Upper lobe of right lung (tissue), 1 donor: ENCODE results near the gene CEP135. TPM values are rescaled to one million over a fixed set of nuclear protein-coding genes. Genes with fewer than 3 reads are reported as not detected.
"Not testable (repeated sequence)": the region's sequence is repeated elsewhere in the genome, so short reads cannot be mapped to it uniquely, and the experiment has no call there.

Experiments used
- ATAC-seq: fragments of 200-7000 bp; cut with Tn5 transposase; one replicate; pipeline ENCODE4 v1.9.1; 2020; ENCODE audit warnings: mild to moderate bottlenecking, moderate library complexity
- DNase-seq: peaks from one replicate; pipeline ENCODE4 v3.0.0-alpha.2; 2020
- H3K27ac ChIP-seq: fragments of 200-600 bp; one replicate; pipeline ENCODE4 v1.8.0; 2022
- H3K27me3 ChIP-seq: fragments of 200-600 bp; one replicate; pipeline ENCODE4 v1.8.0; 2022; ENCODE audit warnings: mild to moderate bottlenecking
- H3K36me3 ChIP-seq: fragments of 200-600 bp; one replicate; pipeline ENCODE4 v1.8.0; 2022
- H3K4me1 ChIP-seq: fragments of 200-600 bp; one replicate; pipeline ENCODE4 v1.8.0; 2022
- H3K4me3 ChIP-seq: fragments of 200-600 bp; one replicate; pipeline ENCODE4 v1.8.0; 2022; ENCODE audit warnings: mild to moderate bottlenecking
- H3K9me3 ChIP-seq: fragments of 200-600 bp; one replicate; pipeline ENCODE4 v1.8.0; 2022
- intact Hi-C: fragments of 100-400 bp; cut with DNase I; formaldehyde crosslinking; loops from one replicate; pipeline ENCODE4 v1.11.0; 2022
- total RNA-seq: library from RNA; stranded (reverse); fragmentation: NEBNext Ultra II Directional; extraction: Animal tissue kit (Norgen Biotek cat#: 25700); gene quantifications from one replicate; pipeline ENCODE4 v1.2.1, GENCODE V29; 2021
- TF ChIP-seq, protein P1 (sequence below): fragments of 200-600 bp; IDR thresholded peaks from one replicate; pipeline ENCODE4 v1.8.0; 2022; ENCODE audit warnings: antibody characterized with exemption
- donor health status: DM: no; HTN: yes; CAD: no; lungs with severe emphysema.

Gene CEP135
- total RNA-seq, 1 donor from 2014 or later = 6.8 TPM

DNA sequence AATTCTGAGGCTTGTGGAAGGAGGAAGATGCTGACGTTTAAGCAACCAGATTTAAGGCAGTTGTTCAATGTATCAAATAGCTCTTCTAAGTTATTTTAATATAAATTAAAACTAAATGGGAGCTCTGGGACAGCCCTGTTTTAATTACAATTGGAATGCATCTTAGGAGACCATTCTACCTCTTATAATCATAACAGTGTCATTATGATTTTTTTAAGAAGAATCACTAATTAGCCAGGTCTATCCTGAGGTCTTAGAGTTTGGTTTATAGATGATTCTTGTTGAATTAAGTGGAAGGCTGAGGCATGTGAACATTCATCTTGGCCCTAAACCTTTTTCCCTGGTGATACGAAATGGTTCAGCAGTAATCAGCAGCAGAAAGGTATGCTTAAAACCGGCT lies 113.4 kb downstream of the CEP135 start:
- no peak for ATAC-seq
- intact Hi-C loops = no loop called here
- H3K27me3 ChIP-seq = no peaks in the 10 kb centered on the region
- H3K4me1 ChIP-seq = no peaks in the 10 kb centered on the region
- TF ChIP-seq, protein P1, sequence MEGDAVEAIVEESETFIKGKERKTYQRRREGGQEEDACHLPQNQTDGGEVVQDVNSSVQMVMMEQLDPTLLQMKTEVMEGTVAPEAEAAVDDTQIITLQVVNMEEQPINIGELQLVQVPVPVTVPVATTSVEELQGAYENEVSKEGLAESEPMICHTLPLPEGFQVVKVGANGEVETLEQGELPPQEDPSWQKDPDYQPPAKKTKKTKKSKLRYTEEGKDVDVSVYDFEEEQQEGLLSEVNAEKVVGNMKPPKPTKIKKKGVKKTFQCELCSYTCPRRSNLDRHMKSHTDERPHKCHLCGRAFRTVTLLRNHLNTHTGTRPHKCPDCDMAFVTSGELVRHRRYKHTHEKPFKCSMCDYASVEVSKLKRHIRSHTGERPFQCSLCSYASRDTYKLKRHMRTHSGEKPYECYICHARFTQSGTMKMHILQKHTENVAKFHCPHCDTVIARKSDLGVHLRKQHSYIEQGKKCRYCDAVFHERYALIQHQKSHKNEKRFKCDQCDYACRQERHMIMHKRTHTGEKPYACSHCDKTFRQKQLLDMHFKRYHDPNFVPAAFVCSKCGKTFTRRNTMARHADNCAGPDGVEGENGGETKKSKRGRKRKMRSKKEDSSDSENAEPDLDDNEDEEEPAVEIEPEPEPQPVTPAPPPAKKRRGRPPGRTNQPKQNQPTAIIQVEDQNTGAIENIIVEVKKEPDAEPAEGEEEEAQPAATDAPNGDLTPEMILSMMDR = no peak
- H3K4me3 ChIP-seq = no peak overlapping the region
- DNase-seq = no peak
- H3K9me3 ChIP-seq = no peaks in the 10 kb centered on the region
- H3K36me3 ChIP-seq = no peaks in the 10 kb centered on the region
- no peak overlapping the region for H3K27ac ChIP-seq

DNA sequence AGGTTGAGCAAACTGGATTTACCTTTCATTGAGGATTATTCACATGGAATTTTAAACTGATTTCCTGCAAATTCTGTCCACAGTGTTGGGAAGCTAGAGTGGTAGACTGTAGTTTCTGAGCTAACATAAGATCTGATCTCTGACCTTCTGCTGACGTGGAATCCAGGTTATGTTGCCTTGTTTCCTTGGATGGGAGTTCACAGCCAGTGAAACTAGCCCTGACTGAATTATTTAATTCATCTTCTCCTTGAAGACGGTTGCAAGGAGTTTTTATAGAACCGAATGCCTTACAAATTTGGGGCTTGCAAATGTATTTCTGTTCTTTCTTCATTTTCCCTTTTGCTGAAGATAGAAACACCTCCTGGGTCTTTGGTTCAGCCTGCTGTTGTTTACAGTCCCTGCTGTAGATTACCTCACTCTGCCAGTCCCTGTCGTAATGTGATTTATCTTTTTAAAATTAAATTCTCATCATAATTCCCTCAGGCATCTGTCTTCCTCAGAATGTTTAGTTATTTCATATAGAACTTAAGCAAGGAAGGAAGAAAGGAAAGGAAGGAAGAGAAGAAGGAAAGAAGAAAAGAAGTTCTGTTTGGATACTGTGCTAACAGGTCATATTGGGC lies 113.9 kb downstream of the CEP135 start:
- no peaks in the 10 kb centered on the region for H3K27me3 ChIP-seq
- TF ChIP-seq, protein P1 = no peak

DNA sequence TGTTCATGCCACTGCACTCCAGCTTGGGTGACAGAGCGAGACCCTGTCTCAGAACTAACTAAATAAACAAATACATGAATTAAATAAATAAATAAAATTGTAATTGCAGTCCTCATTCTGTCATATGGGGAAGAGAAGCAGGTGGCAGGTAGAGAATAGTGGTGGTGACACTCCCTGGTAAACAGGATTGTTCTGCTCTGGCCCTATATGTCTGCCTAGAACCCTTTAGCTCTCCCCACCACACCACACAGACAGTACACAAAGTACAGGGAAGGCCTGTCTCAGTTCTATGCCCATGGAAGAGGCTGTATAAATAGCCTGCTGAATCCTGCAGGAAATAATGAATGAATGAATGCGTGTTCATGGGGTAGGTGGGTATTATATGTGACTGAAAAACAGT lies 117.7 kb downstream of the CEP135 start:
- no peaks in the 10 kb centered on the region for H3K27me3 ChIP-seq
- intact Hi-C loops = no loop called here
- TF ChIP-seq, protein P1 = no peak
- ATAC-seq (no peak), DNase-seq (no peak)
- no peak overlapping the region for H3K4me3 ChIP-seq
- H3K27ac ChIP-seq = no peak overlapping the region
- H3K4me1 ChIP-seq = no peaks in the 10 kb centered on the region
- no peaks in the 10 kb centered on the region for H3K36me3 ChIP-seq
- no peaks in the 10 kb centered on the region for H3K9me3 ChIP-seq

More for the DNA sequence above, 113.9 kb downstream of the CEP135 start:
- H3K27ac ChIP-seq = no peak overlapping the region
- no peak overlapping the region for H3K4me3 ChIP-seq
- ATAC-seq (no peak), DNase-seq (no peak)
- H3K4me1 ChIP-seq = no peaks in the 10 kb centered on the region
- intact Hi-C loops = no loop called here
- H3K9me3 ChIP-seq = no peaks in the 10 kb centered on the region
- no peaks in the 10 kb centered on the region for H3K36me3 ChIP-seq

DNA sequence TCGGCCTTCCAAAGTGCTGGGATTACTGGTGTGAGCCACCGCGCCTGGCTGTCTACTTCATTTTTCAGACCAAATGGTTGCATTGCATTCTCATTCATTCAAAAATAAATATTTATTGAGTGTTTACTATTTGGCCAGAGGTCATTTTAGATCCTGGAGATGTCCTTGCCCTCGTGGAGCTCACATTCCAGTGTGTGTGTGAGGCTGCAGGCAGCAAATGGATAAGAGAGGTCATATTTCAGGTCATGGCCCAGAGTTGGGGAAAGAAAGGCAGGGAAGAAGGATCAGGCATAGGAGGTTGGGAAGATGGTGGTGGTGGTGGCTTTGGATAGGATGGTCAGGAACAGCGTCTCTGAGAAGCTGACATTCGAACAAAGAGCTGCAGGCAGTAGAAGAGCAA lies 119.1 kb downstream of the CEP135 start:
- ATAC-seq = no peak
- Histone ChIP-seq H3K36me3 (no peaks in the 10 kb centered on the region), H3K9me3 (no peaks in the 10 kb centered on the region), H3K27me3 (no peaks in the 10 kb centered on the region), H3K4me3 (no peak overlapping the region), H3K4me1 (no peaks in the 10 kb centered on the region), H3K27ac (no peak overlapping the region)
- TF ChIP-seq, protein P1 = no peak
- no peak for DNase-seq
- intact Hi-C loops = no loop called here

DNA sequence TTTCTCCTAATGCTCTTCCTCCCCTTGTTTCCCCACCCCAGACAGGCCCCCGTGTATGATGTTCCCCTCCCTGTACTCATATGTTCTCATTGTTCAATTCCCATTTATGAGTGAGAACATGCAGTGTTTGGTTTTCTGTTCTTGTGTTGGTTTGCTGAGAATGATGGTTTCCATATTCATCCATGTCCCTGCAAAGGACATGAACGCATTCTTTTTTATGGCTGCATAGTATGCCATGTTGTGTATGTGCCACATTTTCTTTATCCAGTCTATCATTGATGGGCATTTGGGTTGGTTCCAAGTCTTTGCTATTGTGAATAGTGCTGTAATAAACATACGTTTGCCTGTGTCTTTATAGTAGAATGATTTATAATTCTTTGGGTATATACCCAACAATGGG lies 124.0 kb downstream of the CEP135 start:
- DNase-seq, H3K4me3 ChIP-seq, H3K27ac ChIP-seq, H3K9me3 ChIP-seq, H3K4me1 ChIP-seq, H3K27me3 ChIP-seq, H3K36me3 ChIP-seq, intact Hi-C loops, ATAC-seq: not testable (repeated sequence)

DNA sequence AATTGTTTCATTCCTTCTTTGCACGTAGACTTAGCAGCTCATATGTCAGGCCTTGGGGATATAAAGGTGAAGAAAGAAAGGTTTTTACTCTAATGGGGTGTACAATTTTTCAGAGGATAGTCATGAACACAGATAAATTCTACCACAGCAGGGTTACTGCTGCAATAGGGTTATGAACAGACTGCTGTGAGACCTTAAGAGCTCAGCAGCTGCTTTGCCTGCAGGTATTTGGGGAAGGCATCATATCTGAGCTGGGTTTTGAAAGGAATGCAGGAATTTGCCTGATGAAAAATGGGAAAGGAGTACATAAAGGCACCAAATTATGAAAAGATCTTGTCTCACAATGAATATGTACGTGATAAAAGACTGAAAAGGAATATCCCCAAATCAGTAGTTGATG lies 128.9 kb downstream of the CEP135 start:
- no peak for DNase-seq
- Histone ChIP-seq H3K36me3 (no peaks in the 10 kb centered on the region), H3K27ac (no peak overlapping the region), H3K4me1 (no peaks in the 10 kb centered on the region), H3K4me3 (no peak overlapping the region), H3K27me3 (no peaks in the 10 kb centered on the region), H3K9me3 (no peaks in the 10 kb centered on the region)
- TF ChIP-seq, protein P1 = no peak
- intact Hi-C loops = no loop called here
- ATAC-seq = no peak
